A673 (cell line): ENCODE data around the gene CHODL. TPM values are rescaled to one million over a fixed set of nuclear protein-coding genes. Genes with fewer than 3 reads are reported as not detected.

Source experiments
- BruUV-seq: library from RNA; stranded (reverse); fragments of 400-500 nt; replicated peaks from 2 replicates; lab custom pipeline; 2021; lab: Mats Ljungman, UMichigan
- CTCF ChIA-PET: fragments of 300-600 bp; sonication (Branson Sonifier 250); formaldehyde crosslinking; loops from one replicate; lab custom pipeline; 2022; ENCODE audit warnings: antibody characterized with exemption; lab: Charles Lee
- POLR2A ChIA-PET: fragments of 300-600 bp; sonication (Branson Sonifier 250); formaldehyde crosslinking; loops from one replicate; lab custom pipeline; 2022; ENCODE audit warnings: antibody characterized with exemption; ENCODE audit not compliant: low non-redundant PET; lab: Charles Lee
- DNase-seq: peaks from one replicate; pipeline ENCODE4 v3.0.0-alpha.2; 2015; ENCODE audit warnings: low spot score
- H3K27ac ChIP-seq: fragments of 200-600 bp; sonication (generic); 2 replicates; pipeline ENCODE4 v1.5.1; 2016; ENCODE audit warnings: mixed run types, low read depth, mild to moderate bottlenecking, mixed read lengths, antibody characterized with exemption, low read length; ENCODE audit not compliant: poor library complexity, severe bottlenecking
- H3K27me3 ChIP-seq: fragments of 200-600 bp; sonication (generic); replicated peaks from 2 replicates; pipeline ENCODE4 v1.6.1; 2017; ENCODE audit warnings: mixed run types, low read depth, mild to moderate bottlenecking, mixed read lengths, antibody characterized with exemption, low read length; ENCODE audit not compliant: insufficient read depth, poor library complexity
- H3K36me3 ChIP-seq: fragments of 200-600 bp; sonication (generic); 2 replicates; pipeline ENCODE4 v1.6.1; 2016; ENCODE audit warnings: mixed run types, mild to moderate bottlenecking, mixed read lengths, antibody characterized with exemption, low read length; ENCODE audit not compliant: insufficient read depth, poor library complexity, severe bottlenecking
- H3K4me1 ChIP-seq: fragments of 200-600 bp; sonication (generic); 2 replicates; pipeline ENCODE4 v1.6.1; 2017; ENCODE audit warnings: mixed run types, mild to moderate bottlenecking, mixed read lengths, antibody characterized with exemption, low read length; ENCODE audit not compliant: insufficient read depth, poor library complexity, severe bottlenecking
- H3K4me3 ChIP-seq: fragments of 200-600 bp; sonication (generic); 2 replicates; pipeline ENCODE4 v1.5.1; 2016; ENCODE audit warnings: low read depth, mixed run types, mild to moderate bottlenecking, mixed read lengths, low read length; ENCODE audit not compliant: poor library complexity, severe bottlenecking
- H3K9me3 ChIP-seq: fragments of 200-600 bp; sonication (generic); 2 replicates; pipeline ENCODE4 v1.6.1; 2016; ENCODE audit warnings: mixed run types, low read depth, mild to moderate bottlenecking, mixed read lengths, antibody characterized with exemption, low read length; ENCODE audit not compliant: poor library complexity, severe bottlenecking
- EZH2 ChIP-seq: fragments of 200-600 bp; sonication (generic); IDR thresholded peaks from 2 replicates; pipeline ENCODE4 v1.6.1; 2017; ENCODE audit warnings: borderline replicate concordance, low read depth, mild to moderate bottlenecking, mixed read lengths, antibody characterized with exemption, low read length; ENCODE audit not compliant: poor library complexity, severe bottlenecking
- intact Hi-C: fragments of 100-400 bp; cut with micrococcal nuclease; formaldehyde crosslinking; loops from one replicate; pipeline ENCODE4 v1.10.0; 2022; ENCODE audit not compliant: unreplicated experiment
- total RNA-seq: library from RNA; stranded (reverse); gene quantifications from 2 replicates; pipeline ENCODE4 v1.2.3, GENCODE V29; 2021
- TF ChIP-seq, protein P1 (sequence below): fragments of 300-800, 200-600 bp; sonication (generic); conservative IDR thresholded peaks from 2 replicates; pipeline ENCODE4 v1.5.1; 2017; ENCODE audit warnings: low read depth, mild to moderate bottlenecking, antibody characterized with exemption, low read length, moderate library complexity, mixed read lengths

Gene CHODL
- total RNA-seq, 1 experiment from 2014 or later: 0.19 TPM

DNA sequence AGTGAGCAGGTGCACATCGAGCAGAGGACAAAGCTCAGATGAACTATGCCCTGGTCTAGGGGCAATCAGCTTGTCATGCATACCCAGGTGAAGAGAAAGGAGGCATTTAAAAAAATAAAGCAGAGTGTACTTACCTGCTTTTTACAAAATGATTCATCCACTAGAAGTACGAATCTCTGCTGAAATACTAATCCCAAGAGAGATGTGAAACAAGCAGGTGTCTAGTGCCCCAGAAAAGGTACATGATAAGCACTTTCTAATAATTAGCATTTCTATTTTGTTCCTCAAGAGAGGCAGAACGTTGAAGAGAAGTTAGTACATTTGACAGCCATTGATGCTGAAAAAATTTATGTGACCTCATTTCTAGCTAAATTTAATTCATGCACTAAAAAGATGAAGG lies 31.1 kb downstream of the CHODL start:
- intact Hi-C loops: no loop called here
- no peak for TF ChIP-seq EZH2
- TF ChIP-seq, protein P1, sequence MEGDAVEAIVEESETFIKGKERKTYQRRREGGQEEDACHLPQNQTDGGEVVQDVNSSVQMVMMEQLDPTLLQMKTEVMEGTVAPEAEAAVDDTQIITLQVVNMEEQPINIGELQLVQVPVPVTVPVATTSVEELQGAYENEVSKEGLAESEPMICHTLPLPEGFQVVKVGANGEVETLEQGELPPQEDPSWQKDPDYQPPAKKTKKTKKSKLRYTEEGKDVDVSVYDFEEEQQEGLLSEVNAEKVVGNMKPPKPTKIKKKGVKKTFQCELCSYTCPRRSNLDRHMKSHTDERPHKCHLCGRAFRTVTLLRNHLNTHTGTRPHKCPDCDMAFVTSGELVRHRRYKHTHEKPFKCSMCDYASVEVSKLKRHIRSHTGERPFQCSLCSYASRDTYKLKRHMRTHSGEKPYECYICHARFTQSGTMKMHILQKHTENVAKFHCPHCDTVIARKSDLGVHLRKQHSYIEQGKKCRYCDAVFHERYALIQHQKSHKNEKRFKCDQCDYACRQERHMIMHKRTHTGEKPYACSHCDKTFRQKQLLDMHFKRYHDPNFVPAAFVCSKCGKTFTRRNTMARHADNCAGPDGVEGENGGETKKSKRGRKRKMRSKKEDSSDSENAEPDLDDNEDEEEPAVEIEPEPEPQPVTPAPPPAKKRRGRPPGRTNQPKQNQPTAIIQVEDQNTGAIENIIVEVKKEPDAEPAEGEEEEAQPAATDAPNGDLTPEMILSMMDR: no peak
- Histone ChIP-seq H3K27ac (no peak overlapping the region), H3K4me3 (no peak overlapping the region), H3K36me3 (no peaks in the 10 kb centered on the region), H3K9me3 (no peaks in the 10 kb centered on the region), H3K27me3 (no peaks in the 10 kb centered on the region), H3K4me1 (no peaks in the 10 kb centered on the region)
- no peak for DNase-seq
- no TSS peak for BruUV-seq
- POLR2A ChIA-PET: no interaction called here
- CTCF ChIA-PET: no interaction called here

DNA sequence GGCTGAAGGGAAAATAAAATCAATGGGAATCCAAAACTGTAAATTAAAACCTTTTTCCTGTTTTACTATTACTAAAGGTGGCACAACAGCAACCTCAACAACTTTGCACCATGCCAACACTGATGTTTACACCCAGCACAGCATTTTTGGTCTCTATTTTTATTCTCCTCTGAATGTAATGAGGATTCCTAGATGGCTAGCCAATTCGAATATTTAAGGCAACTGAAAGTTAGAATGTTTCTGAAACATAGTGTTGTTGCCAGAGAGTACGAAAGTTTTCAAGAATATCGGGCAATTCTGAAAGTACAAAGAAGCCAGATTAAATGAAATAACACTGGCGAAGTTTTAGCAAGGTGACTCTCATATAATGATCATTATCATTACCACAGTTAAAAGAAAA lies 40.7 kb downstream of the CHODL start:
- Histone ChIP-seq H3K27me3 (no peaks in the 10 kb centered on the region), H3K4me3 (no peak overlapping the region), H3K36me3 (no peaks in the 10 kb centered on the region), H3K27ac (no peak overlapping the region), H3K4me1 (no peaks in the 10 kb centered on the region), H3K9me3 (no peaks in the 10 kb centered on the region)
- POLR2A ChIA-PET: no interaction called here
- TF ChIP-seq EZH2: no peak
- TF ChIP-seq, protein P1: no peak
- DNase-seq: no peak
- intact Hi-C loops: no loop called here
- CTCF ChIA-PET: no interaction called here
- BruUV-seq: no TSS peak

DNA sequence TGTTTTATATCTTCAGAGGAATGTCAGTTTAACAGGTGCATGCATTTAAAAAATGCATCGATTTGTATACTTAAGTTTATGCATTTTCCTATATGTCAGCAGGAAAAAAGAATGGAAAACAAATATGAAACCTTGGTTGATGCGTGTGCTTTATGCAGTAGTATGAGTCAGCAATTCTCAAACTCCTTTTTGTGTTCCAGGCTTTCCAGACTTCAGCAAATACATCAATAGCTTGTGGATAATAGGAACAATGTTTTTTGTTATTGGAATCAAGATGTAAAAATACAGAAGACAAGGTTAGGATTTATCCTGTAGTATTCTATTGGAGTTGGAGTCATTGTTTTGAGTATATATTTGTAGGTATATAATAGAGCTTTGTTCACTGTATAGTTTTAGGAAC lies 45.2 kb downstream of the CHODL start:
- intact Hi-C loops: loop anchor here (10.0 kb wide), 1 partner anchor 665 kb away; no protein-coding TSS in a partner anchor
- CTCF ChIA-PET: no interaction called here
- Histone ChIP-seq H3K9me3 (no peaks in the 10 kb centered on the region), H3K27me3 (no peaks in the 10 kb centered on the region), H3K27ac (no peak overlapping the region), H3K4me1 (no peaks in the 10 kb centered on the region), H3K4me3 (no peak overlapping the region), H3K36me3 (no peaks in the 10 kb centered on the region)
- no peak for DNase-seq
- POLR2A ChIA-PET: no interaction called here
- BruUV-seq: no TSS peak
- TF ChIP-seq, protein P1: no peak
- TF ChIP-seq EZH2: no peak
